ENCODE data around the gene BBS1. TPM values are rescaled to one million over a fixed set of nuclear protein-coding genes. Genes with fewer than 3 reads are reported as not detected.

The BBS1 gene
- total and polyA plus RNA-seq, 4 experiments from 2014 or later, result 8.9 to 41.3 (median 26.4) TPM

- POLR2A ChIA-PET (ENCODE audit: partially characterized antibody), result no interaction called here
- Mint-ChIP-seq H3K36me3 (peaks cover 5 to 50% of the 10 kb centered on the region in 2 donors), H3K4me3 (no peak overlapping the region), H3K27me3 (no peaks in the 10 kb centered on the region), H3K27ac (no peak overlapping the region), H3K4me1 (peaks cover 3 to 24% (median 10%) of the 10 kb centered on the region in 4 donors), H3K9me3 (no peaks in the 10 kb centered on the region)
- Histone ChIP-seq H3K36me3 (ENCODE audit: insufficient read depth, low read length) (peaks cover 16% of the 10 kb centered on the region), H3K4me3 (ENCODE audit: low read length in 2 of 2) (no peak overlapping the region), H3K27ac (ENCODE audit: low read depth, low read length) (no peak overlapping the region), H3K27me3 (ENCODE audit: insufficient read depth, low read length) (no peaks in the 10 kb centered on the region), H3K4me1 (ENCODE audit: insufficient read depth, low read length) (peaks cover 10% of the 10 kb centered on the region), H3K9me3 (ENCODE audit: control insufficient read depth in 1 of 2, low read length in 2 of 2) (no peaks in the 10 kb centered on the region)
- intact Hi-C loops (cut with micrococcal nuclease), result no loop called here
- DNase-seq, result no peak
- CTCF ChIA-PET (ENCODE audit: partially characterized antibody), result interaction anchor here (1.5 kb wide), 1 partner anchor 8 kb away, joined by 3 read pairs; no protein-coding TSS in a partner anchor
Measured at GRCh38 chr11:66484806-66485380, 25.5 kb upstream of the BBS1 start.

GRCh38 chr11:66488957-66489356, 21.5 kb upstream of the BBS1 start:
- Mint-ChIP-seq H3K4me1 (peaks cover 0 to 2% (median under 1%) of the 10 kb centered on the region in 4 donors), H3K9me3 (no peaks in the 10 kb centered on the region), H3K4me3 (no peak overlapping the region), H3K36me3 (peaks cover 8 to 56% of the 10 kb centered on the region in 2 donors), H3K27me3 (no peaks in the 10 kb centered on the region), H3K27ac (peak overlapping the region in 1 of 7 donors; percentile 7)
- intact Hi-C loops (cut with micrococcal nuclease), result no loop called here
- H3K27me3 ChIP-seq (ENCODE audit: insufficient read depth, low read length), result no peaks in the 10 kb centered on the region
- DNase-seq, result no peak
- H3K9me3 ChIP-seq (ENCODE audit: control insufficient read depth in 1 of 2, low read length in 2 of 2), result no peaks in the 10 kb centered on the region
- peaks cover 32% of the 10 kb centered on the region for H3K36me3 ChIP-seq (ENCODE audit: insufficient read depth, low read length)
- H3K4me1 ChIP-seq (ENCODE audit: insufficient read depth, low read length), result no peaks in the 10 kb centered on the region
- no peak overlapping the region for H3K27ac ChIP-seq (ENCODE audit: low read depth, low read length)
- POLR2A ChIA-PET (ENCODE audit: partially characterized antibody), result no interaction called here
- no peak overlapping the region for H3K4me3 ChIP-seq (ENCODE audit: low read length in 2 of 2)
- CTCF ChIA-PET (ENCODE audit: partially characterized antibody), result interaction anchor here (1.4 kb wide), 1 partner anchor 10 kb away, joined by 4 read pairs; no protein-coding TSS in a partner anchor

GRCh38 chr11:66489636-66490035, 20.8 kb upstream of the BBS1 start:
- DNase-seq, result no peak
- POLR2A ChIA-PET (ENCODE audit: partially characterized antibody), result interaction anchor here (0.6 to 0.9 kb wide), 2 partner anchors 10 to 614 kb away, joined by 3 read pairs; partner anchors contain the start of gene DPP3
- CTCF ChIA-PET (ENCODE audit: partially characterized antibody), result interaction anchor here (1.4 kb wide), 1 partner anchor 11 kb away, joined by 4 read pairs; no protein-coding TSS in a partner anchor
- peaks cover 33% of the 10 kb centered on the region for H3K36me3 ChIP-seq (ENCODE audit: insufficient read depth, low read length)
- H3K9me3 ChIP-seq (ENCODE audit: control insufficient read depth in 1 of 2, low read length in 2 of 2), result no peaks in the 10 kb centered on the region
- Mint-ChIP-seq H3K9me3 (no peaks in the 10 kb centered on the region), H3K36me3 (peaks cover 8 to 55% of the 10 kb centered on the region in 2 donors), H3K4me3 (no peak overlapping the region), H3K4me1 (peaks cover 0 to 2% (median under 1%) of the 10 kb centered on the region in 4 donors), H3K27ac (no peak overlapping the region), H3K27me3 (no peaks in the 10 kb centered on the region)
- H3K27me3 ChIP-seq (ENCODE audit: insufficient read depth, low read length), result no peaks in the 10 kb centered on the region
- intact Hi-C loops (cut with micrococcal nuclease), result no loop called here
- no peak overlapping the region for H3K27ac ChIP-seq (ENCODE audit: low read depth, low read length)
- H3K4me1 ChIP-seq (ENCODE audit: insufficient read depth, low read length), result no peaks in the 10 kb centered on the region
- no peak overlapping the region for H3K4me3 ChIP-seq (ENCODE audit: low read length in 2 of 2)

GRCh38 chr11:66491315-66491935, 19.0 kb upstream of the BBS1 start:
- Mint-ChIP-seq H3K27ac (no peak overlapping the region), H3K4me3 (no peak overlapping the region), H3K9me3 (no peaks in the 10 kb centered on the region), H3K4me1 (peaks cover 0 to 2% (median under 1%) of the 10 kb centered on the region in 4 donors), H3K36me3 (peaks cover 14 to 48% of the 10 kb centered on the region in 2 donors), H3K27me3 (no peaks in the 10 kb centered on the region)
- no peak for DNase-seq
- H3K36me3 ChIP-seq (ENCODE audit: insufficient read depth, low read length), result peaks cover 27% of the 10 kb centered on the region
- H3K27me3 ChIP-seq (ENCODE audit: insufficient read depth, low read length), result no peaks in the 10 kb centered on the region
- H3K4me1 ChIP-seq (ENCODE audit: insufficient read depth, low read length), result no peaks in the 10 kb centered on the region
- no peak overlapping the region for H3K27ac ChIP-seq (ENCODE audit: low read depth, low read length)
- CTCF ChIA-PET (ENCODE audit: partially characterized antibody), result interaction anchor here (1.3 to 1.5 kb wide), 2 partner anchors 11 to 84 kb away, joined by 4 to 5 read pairs; partner anchors contain the start of gene DPP3
- intact Hi-C loops (cut with micrococcal nuclease), result no loop called here
- no peaks in the 10 kb centered on the region for H3K9me3 ChIP-seq (ENCODE audit: control insufficient read depth in 1 of 2, low read length in 2 of 2)
- POLR2A ChIA-PET (ENCODE audit: partially characterized antibody), result interaction anchor here (0.8 to 1.2 kb wide), 2 partner anchors 11 to 53 kb away, joined by 4 read pairs; partner anchors contain the start of genes DPP3 and MRPL11
- no peak overlapping the region for H3K4me3 ChIP-seq (ENCODE audit: low read length in 2 of 2)

GRCh38 chr11:66492161-66492865, 18.1 kb upstream of the BBS1 start:
- peaks cover 33% of the 10 kb centered on the region for H3K36me3 ChIP-seq (ENCODE audit: insufficient read depth, low read length)
- CTCF ChIA-PET (ENCODE audit: partially characterized antibody), result interaction anchor here (1.3 to 1.5 kb wide), 3 partner anchors 8 to 85 kb away, joined by 3 to 5 read pairs (median 4); partner anchors contain the start of gene DPP3

GRCh38 chr11:66493130-66493529, 17.3 kb upstream of the BBS1 start:
- no peaks in the 10 kb centered on the region for H3K4me1 ChIP-seq (ENCODE audit: insufficient read depth, low read length)
- H3K9me3 ChIP-seq (ENCODE audit: control insufficient read depth in 1 of 2, low read length in 2 of 2), result no peaks in the 10 kb centered on the region
- CTCF ChIA-PET (ENCODE audit: partially characterized antibody), result interaction anchor here (1.0 to 1.3 kb wide), 2 partner anchors 9 to 14 kb away, joined by 3 read pairs; no protein-coding TSS in a partner anchor
- Mint-ChIP-seq H3K27me3 (no peaks in the 10 kb centered on the region), H3K4me1 (peaks cover 0 to 2% (median under 1%) of the 10 kb centered on the region in 4 donors), H3K4me3 (no peak overlapping the region), H3K9me3 (no peaks in the 10 kb centered on the region), H3K27ac (no peak overlapping the region), H3K36me3 (peaks cover 18 to 38% of the 10 kb centered on the region in 2 donors)
- H3K4me3 ChIP-seq (ENCODE audit: low read length in 2 of 2), result no peak overlapping the region
- H3K27ac ChIP-seq (ENCODE audit: low read depth, low read length), result no peak overlapping the region
- intact Hi-C loops (cut with micrococcal nuclease), result no loop called here
- POLR2A ChIA-PET (ENCODE audit: partially characterized antibody), result interaction anchor here (0.8 kb wide), 1 partner anchor 12 kb away, joined by 3 read pairs; no protein-coding TSS in a partner anchor
- no peak for DNase-seq
- H3K27me3 ChIP-seq (ENCODE audit: insufficient read depth, low read length), result no peaks in the 10 kb centered on the region
- peaks cover 36% of the 10 kb centered on the region for H3K36me3 ChIP-seq (ENCODE audit: insufficient read depth, low read length)

More at GRCh38 chr11:66492161-66492865, 18.1 kb upstream of the BBS1 start:
- Histone ChIP-seq H3K4me1 (ENCODE audit: insufficient read depth, low read length) (no peaks in the 10 kb centered on the region), H3K27ac (ENCODE audit: low read depth, low read length) (no peak overlapping the region), H3K27me3 (ENCODE audit: insufficient read depth, low read length) (no peaks in the 10 kb centered on the region), H3K9me3 (ENCODE audit: control insufficient read depth in 1 of 2, low read length in 2 of 2) (no peaks in the 10 kb centered on the region), H3K4me3 (ENCODE audit: low read length in 2 of 2) (no peak overlapping the region)
- Mint-ChIP-seq H3K4me3 (no peak overlapping the region), H3K36me3 (peaks cover 18 to 46% of the 10 kb centered on the region in 2 donors), H3K27ac (peak overlapping the region in 1 of 7 donors; percentile 56), H3K4me1 (peaks cover 0 to 2% (median under 1%) of the 10 kb centered on the region in 4 donors), H3K27me3 (no peaks in the 10 kb centered on the region), H3K9me3 (no peaks in the 10 kb centered on the region)
- POLR2A ChIA-PET (ENCODE audit: partially characterized antibody), result interaction anchor here (0.8 to 1.2 kb wide), 2 partner anchors 11 to 53 kb away, joined by 3 to 4 read pairs; partner anchors contain the start of gene MRPL11
- intact Hi-C loops (cut with micrococcal nuclease), result no loop called here
- DNase-seq, result no peak
